Liver (tissue), 9 donors: ENCODE results near the gene ZNF628. TPM values are rescaled to one million over a fixed set of nuclear protein-coding genes. Genes with fewer than 3 reads are reported as not detected.

ENCODE experiments used
- DNase-seq: peaks from one replicate; pipeline ENCODE4 v3.0.0-alpha.2; 2017; ENCODE audit warnings: low spot score
- H3K27ac ChIP-seq, 2 donors: one replicate each; pipeline ENCODE4 v1.7.0; 2013; ENCODE audit warnings: inconsistent platforms in 2 of 2, low read length in 2 of 2, control low read depth in 1 of 2, low read depth in 1 of 2, mild to moderate bottlenecking in 1 of 2
- H3K27me3 ChIP-seq, 4 donors: one replicate each; pipeline versions ENCODE4 v1.6.1 to v1.7.0; 2013; ENCODE audit warnings: low read length in 3 of 4, inconsistent platforms in 1 of 4, mild to moderate bottlenecking in 1 of 4, moderate library complexity in 1 of 4; ENCODE audit not compliant: control insufficient read depth in 4 of 4, insufficient read depth in 4 of 4
- H3K36me3 ChIP-seq, 4 donors: one replicate each; pipeline versions ENCODE4 v1.6.1 to v1.7.0; 2013; ENCODE audit warnings: low read length in 3 of 4, mild to moderate bottlenecking in 3 of 4, low read depth in 1 of 4, moderate library complexity in 1 of 4; ENCODE audit not compliant: control insufficient read depth in 4 of 4, insufficient read depth in 3 of 4
- H3K4me1 ChIP-seq, 4 donors: one replicate each; pipeline versions ENCODE4 v1.6.1 to v1.7.0; 2013; ENCODE audit warnings: low read length in 3 of 4, mild to moderate bottlenecking in 3 of 4, moderate library complexity in 1 of 4; ENCODE audit not compliant: control insufficient read depth in 4 of 4, insufficient read depth in 4 of 4
- H3K4me3 ChIP-seq, 3 donors: one replicate each; pipeline versions ENCODE4 v1.6.1 to v1.7.0; 2013; ENCODE audit warnings: low read length in 3 of 3, control low read depth in 1 of 3, low read depth in 1 of 3, mild to moderate bottlenecking in 1 of 3
- H3K9ac ChIP-seq, 2 donors: one replicate each; pipeline ENCODE4 v1.7.0; 2013; ENCODE audit warnings: low read length in 2 of 2, mild to moderate bottlenecking in 2 of 2, moderate library complexity in 2 of 2, control low read depth in 1 of 2, low read depth in 1 of 2
- H3K9me3 ChIP-seq, 4 donors: one replicate each; pipeline versions ENCODE4 v1.6.1 to v1.7.0; 2013; ENCODE audit warnings: low read length in 3 of 4; ENCODE audit not compliant: control insufficient read depth in 4 of 4
- EGR1 ChIP-seq, 2 donors: IDR thresholded peaks; 2 replicates each; pipeline ENCODE4 v1.6.1; 2016 to 2018; ENCODE audit warnings: antibody characterized with exemption in 2 of 2, low read depth in 2 of 2
- FOXA1 ChIP-seq: IDR thresholded peaks from 2 replicates; pipeline ENCODE4 v1.6.1; 2016; ENCODE audit warnings: antibody characterized with exemption
- FOXA2 ChIP-seq: IDR thresholded peaks from 2 replicates; pipeline ENCODE4 v1.6.1; 2016; ENCODE audit warnings: antibody characterized with exemption
- HNF4A ChIP-seq, 2 donors: conservative IDR thresholded peaks; 2 replicates each; pipeline ENCODE4 v1.6.1; 2016; ENCODE audit warnings: antibody characterized with exemption in 2 of 2, mild to moderate bottlenecking in 2 of 2
- JUND ChIP-seq, 2 donors: IDR thresholded peaks; 2 replicates each; pipeline ENCODE4 v1.6.1; 2016; ENCODE audit warnings: antibody characterized with exemption in 2 of 2
- NR2F2 ChIP-seq: IDR thresholded peaks from 2 replicates; pipeline ENCODE4 v1.6.1; 2016; ENCODE audit warnings: antibody characterized with exemption
- RAD21 ChIP-seq, 2 donors: IDR thresholded peaks; 2 replicates each; pipeline ENCODE4 v1.6.1; 2016; ENCODE audit warnings: antibody characterized with exemption in 2 of 2, mild to moderate bottlenecking in 2 of 2
- RXRA ChIP-seq, 2 donors: IDR thresholded peaks; 2 replicates each; pipeline ENCODE4 v1.6.1; 2017 to 2018; ENCODE audit warnings: antibody characterized with exemption in 2 of 2, mild to moderate bottlenecking in 1 of 2
- SP1 ChIP-seq: IDR thresholded peaks from 2 replicates; pipeline ENCODE4 v1.6.1; 2018; ENCODE audit warnings: antibody characterized with exemption, mild to moderate bottlenecking
- TAF1 ChIP-seq: conservative IDR thresholded peaks from 2 replicates; pipeline ENCODE4 v1.6.1; 2016; ENCODE audit warnings: antibody characterized with exemption, mild to moderate bottlenecking
- YY1 ChIP-seq: IDR thresholded peaks from 2 replicates; pipeline ENCODE4 v1.6.1; 2016; ENCODE audit warnings: antibody characterized with exemption, mild to moderate bottlenecking
- WGBS: extraction: QIAGEN DNeasy Blood & Tissue Kit; methylation state at CpG from one replicate; pipeline ENCODE4 v1.1.7; 2013; 5-methylcytosine and 5-hydroxymethylcytosine counted together
- polyA plus RNA-seq, 2 donors: library from polyadenylated mRNA; stranded (reverse) in 1 of 2; unstranded in 1 of 2; fragments of 200-250 nt in 1 of 2; fragments of >200 nt in 1 of 2; fragmentation: Nextera tagmentation in 1 of 2; extraction: Ambion mirVana in 1 of 2; gene quantifications; one replicate each; pipeline versions ENCODE4 v1.2.1 to v1.2.3, GENCODE V29; 2013 to 2015
- total RNA-seq, 2 donors: library from RNA; depleted of rRNA; stranded (reverse); fragments of >200 nt; gene quantifications; one replicate each; pipeline ENCODE4 v1.2.3, GENCODE V29; 2014
- TF ChIP-seq, protein P1 (sequence below): fragments of 150-350 bp; IDR thresholded peaks from 2 replicates; pipeline ENCODE4 v1.5.1; 2017; ENCODE audit warnings: improper control_type of control experiment, low read depth, low read length; ENCODE audit not compliant: missing input control
- TF ChIP-seq, protein P2 (sequence below): IDR thresholded peaks from 2 replicates; pipeline ENCODE4 v1.6.1; 2016; ENCODE audit warnings: antibody characterized with exemption
- TF ChIP-seq, protein P3 (sequence below): IDR thresholded peaks from 2 replicates; pipeline ENCODE4 v1.6.1; 2016; ENCODE audit warnings: antibody characterized with exemption, mild to moderate bottlenecking
- donor health status: healthy.
- donor health status: healthy.
- donor health status: healthy.
- donor health status: healthy.
- donor health status: healthy.

ZNF628 gene
- total and polyA plus RNA-seq, 4 donors = 0.99 to 4.4 (median 1.5) TPM

DNA sequence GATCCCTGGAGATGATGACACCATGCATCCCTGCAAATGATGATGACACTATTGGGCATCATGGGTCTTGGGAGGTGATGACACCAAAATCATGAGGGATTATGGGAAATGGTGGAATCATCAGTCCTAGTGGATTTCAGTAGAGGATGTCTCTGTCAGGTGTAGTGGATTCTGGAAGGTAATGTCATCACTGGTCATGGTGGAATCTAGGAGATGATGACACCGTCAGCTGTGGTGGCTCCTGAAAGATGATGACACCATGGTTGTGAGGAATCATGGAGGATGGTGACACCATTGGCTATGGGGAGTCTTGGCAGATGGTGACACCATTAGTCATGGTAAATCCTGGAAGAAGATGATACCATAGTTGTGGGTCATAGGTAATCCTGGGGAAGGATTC, 45.2 kb upstream of the ZNF628 start:
- WGBS = 91% methylated on average over 1 of the region's 1 CpG

DNA sequence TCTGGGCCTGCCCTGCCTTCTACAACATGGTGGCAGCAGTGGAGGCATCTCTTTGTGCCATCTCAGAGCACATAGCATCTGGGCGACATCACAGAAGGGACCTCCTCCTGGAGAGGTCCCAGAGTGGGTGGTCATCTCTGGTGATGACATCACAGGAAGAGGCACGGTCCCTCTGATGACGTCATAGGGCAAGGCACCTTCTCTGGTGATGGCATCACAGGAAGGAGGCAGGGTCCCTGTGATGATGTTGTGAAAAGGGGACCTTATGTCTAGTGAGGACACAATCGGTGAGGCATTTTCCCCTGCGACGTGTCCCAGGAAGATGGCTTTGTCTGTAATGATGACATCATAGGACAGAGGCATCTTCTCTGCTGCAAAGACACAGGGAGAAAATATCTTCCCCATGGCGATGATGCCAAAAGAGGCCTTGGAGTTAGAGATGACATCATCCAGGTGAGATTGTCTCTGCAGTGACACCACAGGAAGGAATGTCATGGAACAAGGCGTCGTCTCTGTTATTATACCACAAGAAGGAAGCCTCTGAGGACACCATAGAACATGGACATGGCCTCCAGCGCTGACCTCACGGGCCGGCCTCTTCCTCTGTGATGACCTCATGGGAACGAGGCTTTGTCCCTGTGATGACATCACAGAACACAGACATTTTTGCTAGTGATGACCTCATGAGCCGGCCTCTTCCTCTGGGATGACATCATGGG, 44.0 kb upstream of the ZNF628 start:
- TF ChIP-seq YY1 (no peak), HNF4A (conservative IDR thresholded peaks at IDR 0.05) (no peak), TAF1 (no peak), FOXA1 (no peak), RAD21 (IDR thresholded peaks at IDR 0.05) (no peak), NR2F2 (no peak), SP1 (no peak), EGR1 (IDR thresholded peaks at IDR 0.05; ENCODE audit: low read depth in 2 of 2) (no peak), FOXA2 (no peak)
- TF ChIP-seq, protein P1, sequence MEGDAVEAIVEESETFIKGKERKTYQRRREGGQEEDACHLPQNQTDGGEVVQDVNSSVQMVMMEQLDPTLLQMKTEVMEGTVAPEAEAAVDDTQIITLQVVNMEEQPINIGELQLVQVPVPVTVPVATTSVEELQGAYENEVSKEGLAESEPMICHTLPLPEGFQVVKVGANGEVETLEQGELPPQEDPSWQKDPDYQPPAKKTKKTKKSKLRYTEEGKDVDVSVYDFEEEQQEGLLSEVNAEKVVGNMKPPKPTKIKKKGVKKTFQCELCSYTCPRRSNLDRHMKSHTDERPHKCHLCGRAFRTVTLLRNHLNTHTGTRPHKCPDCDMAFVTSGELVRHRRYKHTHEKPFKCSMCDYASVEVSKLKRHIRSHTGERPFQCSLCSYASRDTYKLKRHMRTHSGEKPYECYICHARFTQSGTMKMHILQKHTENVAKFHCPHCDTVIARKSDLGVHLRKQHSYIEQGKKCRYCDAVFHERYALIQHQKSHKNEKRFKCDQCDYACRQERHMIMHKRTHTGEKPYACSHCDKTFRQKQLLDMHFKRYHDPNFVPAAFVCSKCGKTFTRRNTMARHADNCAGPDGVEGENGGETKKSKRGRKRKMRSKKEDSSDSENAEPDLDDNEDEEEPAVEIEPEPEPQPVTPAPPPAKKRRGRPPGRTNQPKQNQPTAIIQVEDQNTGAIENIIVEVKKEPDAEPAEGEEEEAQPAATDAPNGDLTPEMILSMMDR = no peak
- TF ChIP-seq, protein P2, sequence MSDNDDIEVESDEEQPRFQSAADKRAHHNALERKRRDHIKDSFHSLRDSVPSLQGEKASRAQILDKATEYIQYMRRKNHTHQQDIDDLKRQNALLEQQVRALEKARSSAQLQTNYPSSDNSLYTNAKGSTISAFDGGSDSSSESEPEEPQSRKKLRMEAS = no peak
- TF ChIP-seq, protein P3, sequence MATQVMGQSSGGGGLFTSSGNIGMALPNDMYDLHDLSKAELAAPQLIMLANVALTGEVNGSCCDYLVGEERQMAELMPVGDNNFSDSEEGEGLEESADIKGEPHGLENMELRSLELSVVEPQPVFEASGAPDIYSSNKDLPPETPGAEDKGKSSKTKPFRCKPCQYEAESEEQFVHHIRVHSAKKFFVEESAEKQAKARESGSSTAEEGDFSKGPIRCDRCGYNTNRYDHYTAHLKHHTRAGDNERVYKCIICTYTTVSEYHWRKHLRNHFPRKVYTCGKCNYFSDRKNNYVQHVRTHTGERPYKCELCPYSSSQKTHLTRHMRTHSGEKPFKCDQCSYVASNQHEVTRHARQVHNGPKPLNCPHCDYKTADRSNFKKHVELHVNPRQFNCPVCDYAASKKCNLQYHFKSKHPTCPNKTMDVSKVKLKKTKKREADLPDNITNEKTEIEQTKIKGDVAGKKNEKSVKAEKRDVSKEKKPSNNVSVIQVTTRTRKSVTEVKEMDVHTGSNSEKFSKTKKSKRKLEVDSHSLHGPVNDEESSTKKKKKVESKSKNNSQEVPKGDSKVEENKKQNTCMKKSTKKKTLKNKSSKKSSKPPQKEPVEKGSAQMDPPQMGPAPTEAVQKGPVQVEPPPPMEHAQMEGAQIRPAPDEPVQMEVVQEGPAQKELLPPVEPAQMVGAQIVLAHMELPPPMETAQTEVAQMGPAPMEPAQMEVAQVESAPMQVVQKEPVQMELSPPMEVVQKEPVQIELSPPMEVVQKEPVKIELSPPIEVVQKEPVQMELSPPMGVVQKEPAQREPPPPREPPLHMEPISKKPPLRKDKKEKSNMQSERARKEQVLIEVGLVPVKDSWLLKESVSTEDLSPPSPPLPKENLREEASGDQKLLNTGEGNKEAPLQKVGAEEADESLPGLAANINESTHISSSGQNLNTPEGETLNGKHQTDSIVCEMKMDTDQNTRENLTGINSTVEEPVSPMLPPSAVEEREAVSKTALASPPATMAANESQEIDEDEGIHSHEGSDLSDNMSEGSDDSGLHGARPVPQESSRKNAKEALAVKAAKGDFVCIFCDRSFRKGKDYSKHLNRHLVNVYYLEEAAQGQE = no peak
- H3K27me3 ChIP-seq = peaks cover 0 to 10% (median 8%) of the 10 kb centered on the region in 4 donors
- H3K4me3 ChIP-seq = no peak overlapping the region
- H3K4me1 ChIP-seq = no peaks in the 10 kb centered on the region
- WGBS = 85% methylated on average over 14 of the region's 14 CpGs
- no peak overlapping the region for H3K27ac ChIP-seq
- H3K36me3 ChIP-seq = no peaks in the 10 kb centered on the region
- no peak for DNase-seq
- H3K9ac ChIP-seq = no peak overlapping the region
- no peaks in the 10 kb centered on the region for H3K9me3 ChIP-seq

More for the DNA sequence above, 45.2 kb upstream of the ZNF628 start:
- H3K27me3 ChIP-seq = peaks cover 0 to 10% (median 7%) of the 10 kb centered on the region in 4 donors
- H3K36me3 ChIP-seq = no peaks in the 10 kb centered on the region
- no peak for TF ChIP-seq RXRA (IDR thresholded peaks at IDR 0.05)
- no peak for TF ChIP-seq JUND (IDR thresholded peaks at IDR 0.05)
- H3K27ac ChIP-seq = no peak overlapping the region
- no peak overlapping the region for H3K4me3 ChIP-seq
- H3K9me3 ChIP-seq = no peaks in the 10 kb centered on the region
- no peak overlapping the region for H3K9ac ChIP-seq
- no peak for DNase-seq
- no peaks in the 10 kb centered on the region for H3K4me1 ChIP-seq
